Testis (tissue), 2 donors: ENCODE data around the gene NEK11.

ENCODE experiments used
- CTCF ChIP-seq, 3 experiments: fragments of 450-650 bp in 2 of 3; fragments of 200-600 bp in 1 of 3; sonication (generic) in 1 of 3; IDR thresholded peaks; one replicate each; pipeline ENCODE4 v1.5.1; 2016 to 2019; ENCODE audit warnings: antibody characterized with exemption in 3 of 3, mild to moderate bottlenecking in 2 of 3, moderate library complexity in 1 of 3
- POLR2A ChIP-seq: fragments of 450-650 bp; IDR thresholded peaks from one replicate; pipeline ENCODE4 v1.6.1; 2017; ENCODE audit warnings: antibody characterized with exemption, mild to moderate bottlenecking, moderate library complexity

DNA sequence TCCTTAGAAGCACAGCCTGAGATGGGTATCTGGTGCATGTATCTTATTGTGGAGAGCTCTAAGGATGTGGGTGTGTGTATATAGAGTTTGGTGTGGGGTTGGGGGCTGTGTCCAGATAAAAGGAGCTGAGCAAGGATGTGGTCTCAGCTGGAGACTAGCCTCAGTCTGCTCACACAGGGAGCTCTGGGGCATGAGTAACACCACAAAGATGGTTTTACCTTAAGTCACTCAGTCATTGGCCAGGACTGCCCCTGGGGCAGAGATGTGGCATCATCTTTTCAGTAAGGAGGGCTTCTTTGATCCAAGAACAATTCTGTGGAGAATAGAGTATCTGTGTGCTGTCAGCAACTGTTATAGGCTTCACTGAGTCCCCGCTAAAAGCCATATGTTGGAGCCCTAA, 191.5 kb downstream of the NEK11 start:
- TF ChIP-seq CTCF (IDR thresholded peaks at IDR 0.05): no peak
- TF ChIP-seq POLR2A: no peak
